ENCODE data around the gene UBAC2. TPM values are rescaled to one million over a fixed set of nuclear protein-coding genes. Genes with fewer than 3 reads are reported as not detected.

The UBAC2 gene
- total and polyA plus RNA-seq, 9 donors: 38.7 to 87.5 (median 48.0) TPM

- H3K36me3 ChIP-seq: no peaks in the 10 kb centered on the region
- WGBS, 3 donors: 94 to 95% (median 94%) methylated on average over 9 of the region's 9 CpGs
Measured at GRCh38 chr13:99371956-99372355, 171.3 kb downstream of the UBAC2 start.

GRCh38 chr13:99373436-99373835, 172.8 kb downstream of the UBAC2 start:
- no peak for DNase-seq
- H3K36me3 ChIP-seq: no peaks in the 10 kb centered on the region

More at GRCh38 chr13:99371956-99372355, 171.3 kb downstream of the UBAC2 start:
- no peak for TF ChIP-seq POLR2A (IDR thresholded peaks at IDR 0.05)
- no peak for TF ChIP-seq CTCF (IDR thresholded peaks at IDR 0.05)
- TF ChIP-seq EP300 (IDR thresholded peaks at IDR 0.05): no peak
- H3K4me1 ChIP-seq (ENCODE audit: insufficient read depth): no peaks in the 10 kb centered on the region
- intact Hi-C loops (cut with DNase I): no loop called here
- no peaks in the 10 kb centered on the region for H3K9me3 ChIP-seq
- H3K27me3 ChIP-seq: no peaks in the 10 kb centered on the region
- H3K4me3 ChIP-seq: no peak overlapping the region
- no peak for DNase-seq
- no peak overlapping the region for H3K27ac ChIP-seq

GRCh38 chr13:99374169-99374991, 173.7 kb downstream of the UBAC2 start:
- H3K9me3 ChIP-seq: no peaks in the 10 kb centered on the region
- no peaks in the 10 kb centered on the region for H3K36me3 ChIP-seq
- no peak for TF ChIP-seq EP300 (IDR thresholded peaks at IDR 0.05)
- TF ChIP-seq CTCF (IDR thresholded peaks at IDR 0.05): no peak
- TF ChIP-seq POLR2A (IDR thresholded peaks at IDR 0.05): no peak
- H3K4me1 ChIP-seq (ENCODE audit: insufficient read depth): no peaks in the 10 kb centered on the region
- intact Hi-C loops (cut with DNase I): no loop called here
- no peak for DNase-seq
- 95 to 97% (median 97%) methylated on average over 10 of the region's 10 CpGs for WGBS, 3 donors
- H3K27ac ChIP-seq: no peak overlapping the region
- H3K4me3 ChIP-seq: no peak overlapping the region
- no peaks in the 10 kb centered on the region for H3K27me3 ChIP-seq

More at GRCh38 chr13:99373436-99373835, 172.8 kb downstream of the UBAC2 start:
- Histone ChIP-seq H3K4me3 (no peak overlapping the region), H3K27me3 (no peaks in the 10 kb centered on the region), H3K9me3 (no peaks in the 10 kb centered on the region), H3K4me1 (ENCODE audit: insufficient read depth) (no peaks in the 10 kb centered on the region), H3K27ac (no peak overlapping the region)
- TF ChIP-seq POLR2A (IDR thresholded peaks at IDR 0.05): no peak
- TF ChIP-seq EP300 (IDR thresholded peaks at IDR 0.05): no peak
- TF ChIP-seq CTCF (IDR thresholded peaks at IDR 0.05): no peak
- intact Hi-C loops (cut with DNase I): no loop called here
- WGBS, 3 donors: 94 to 97% (median 95%) methylated on average over 8 of the region's 8 CpGs

GRCh38 chr13:99374994-99375737, 174.5 kb downstream of the UBAC2 start:
- H3K4me3 ChIP-seq: no peak overlapping the region
- no peak for DNase-seq
- H3K9me3 ChIP-seq: no peaks in the 10 kb centered on the region
- H3K27me3 ChIP-seq: no peaks in the 10 kb centered on the region
- no peaks in the 10 kb centered on the region for H3K36me3 ChIP-seq
- H3K27ac ChIP-seq: no peak overlapping the region
- no peak for TF ChIP-seq EP300 (IDR thresholded peaks at IDR 0.05)
- TF ChIP-seq POLR2A (IDR thresholded peaks at IDR 0.05): no peak
- TF ChIP-seq CTCF (IDR thresholded peaks at IDR 0.05): no peak
- intact Hi-C loops (cut with DNase I): no loop called here
- WGBS, 3 donors: 85 to 95% (median 90%) methylated on average over 12 of the region's 12 CpGs
- H3K4me1 ChIP-seq (ENCODE audit: insufficient read depth): no peaks in the 10 kb centered on the region
